ENCODE measurements around the gene LRP5. TPM values are rescaled to one million over a fixed set of nuclear protein-coding genes. Genes with fewer than 3 reads are reported as not detected.

LRP5 gene
- total RNA-seq, 1 experiment from 2014 or later: 55.2 TPM

GRCh38 chr11:68436162-68436888, 123.9 kb downstream of the LRP5 start:
- Histone ChIP-seq H4K20me1 (ENCODE audit: insufficient read depth) (no peaks in the 10 kb centered on the region), H3K4me2 (ENCODE audit: low read length) (no peak overlapping the region), H3K79me2 (ENCODE audit: insufficient read depth, low read length) (no peaks in the 10 kb centered on the region), H3K36me3 (ENCODE audit: control insufficient read depth in 1 of 2, insufficient read depth in 2 of 2, low read length in 2 of 2) (peaks cover 3% of the 10 kb centered on the region in 2 experiments; a peak in 2 of 4 replicates), H3K4me3 (replicated peaks in 1 of 2; ENCODE audit: low read depth in 1 of 2, low read length in 2 of 2) (no peak overlapping the region), H3K9me3 (ENCODE audit: control insufficient read depth in 1 of 2, insufficient read depth in 1 of 2, low read depth in 1 of 2, low read length in 2 of 2) (no peaks in the 10 kb centered on the region), H3K27me3 (ENCODE audit: insufficient read depth, low read length) (no peaks in the 10 kb centered on the region), H3K4me1 (ENCODE audit: control insufficient read depth in 1 of 2, insufficient read depth in 2 of 2, low read length in 2 of 2) (peaks cover 0 to 15% of the 10 kb centered on the region in 2 experiments; a peak in 2 of 4 replicates), H2AFZ (ENCODE audit: low read depth, low read length, poor library complexity, severe bottlenecking) (no peak overlapping the region), H3K9me2 (ENCODE audit: insufficient read depth) (no peaks in the 10 kb centered on the region), H3K27ac (ENCODE audit: low read depth, low read length) (no peak overlapping the region), H3K9ac (ENCODE audit: low read length) (no peak overlapping the region)
- ATAC-seq: no peak
- DNase-seq (ENCODE audit: low read depth, low spot score): no peak
- CTCF ChIA-PET: no interaction called here
- no peak for TF ChIP-seq EGR1 (IDR thresholded peaks at IDR 0.05; ENCODE audit: low read depth)
- intact Hi-C loops (cut with micrococcal nuclease): no loop called here
- BruUV-seq (replicated peaks): no TSS peak
- RAD21 ChIA-PET (ENCODE audit: low non-redundant PET in 1 of 2, low total read pairs in 2 of 2, uncharacterized antibody in 2 of 2, unreplicated experiment in 2 of 2): no interaction called here
- POLR2A ChIA-PET: no interaction called here

- peak overlapping the region; percentile 37; the same call in 1 of the 2 replicates for H3K4me2 ChIP-seq (ENCODE audit: low read length)
- intact Hi-C loops (cut with micrococcal nuclease): no loop called here
- CTCF ChIA-PET: interaction anchor here (0.6 kb wide), 1 partner anchor 179 kb away, joined by 3 read pairs; no protein-coding TSS in a partner anchor
- no peak overlapping the region for H3K4me3 ChIP-seq (replicated peaks in 1 of 2; ENCODE audit: low read depth in 1 of 2, low read length in 2 of 2)
- H3K4me1 ChIP-seq (ENCODE audit: control insufficient read depth in 1 of 2, insufficient read depth in 2 of 2, low read length in 2 of 2): peaks cover 0 to 15% of the 10 kb centered on the region in 2 experiments; a peak in 2 of 4 replicates
- no peaks in the 10 kb centered on the region for H3K9me3 ChIP-seq (ENCODE audit: control insufficient read depth in 1 of 2, insufficient read depth in 1 of 2, low read depth in 1 of 2, low read length in 2 of 2)
- DNase-seq (ENCODE audit: low read depth, low spot score) (no peak), ATAC-seq (peak; percentile 69)
- H3K36me3 ChIP-seq (ENCODE audit: control insufficient read depth in 1 of 2, insufficient read depth in 2 of 2, low read length in 2 of 2): peaks cover 3% of the 10 kb centered on the region in 2 experiments; a peak in 2 of 4 replicates
- POLR2A ChIA-PET: no interaction called here
- no TSS peak for BruUV-seq (replicated peaks)
- no peak overlapping the region for H3K27ac ChIP-seq (ENCODE audit: low read depth, low read length)
- no peak overlapping the region for H3K9ac ChIP-seq (ENCODE audit: low read length)
- no peaks in the 10 kb centered on the region for H3K27me3 ChIP-seq (ENCODE audit: insufficient read depth, low read length)
- no peak overlapping the region for H2AFZ ChIP-seq (ENCODE audit: low read depth, low read length, poor library complexity, severe bottlenecking)
- no peaks in the 10 kb centered on the region for H3K9me2 ChIP-seq (ENCODE audit: insufficient read depth)
- no peaks in the 10 kb centered on the region for H4K20me1 ChIP-seq (ENCODE audit: insufficient read depth)
- H3K79me2 ChIP-seq (ENCODE audit: insufficient read depth, low read length): no peaks in the 10 kb centered on the region
- no peak for TF ChIP-seq ELF1 (IDR thresholded peaks at IDR 0.05; ENCODE audit: borderline replicate concordance, low read depth)
- RAD21 ChIA-PET (ENCODE audit: low non-redundant PET in 1 of 2, low total read pairs in 2 of 2, uncharacterized antibody in 2 of 2, unreplicated experiment in 2 of 2): no interaction called here
Observed at GRCh38 chr11:68436985-68437926, 124.9 kb downstream of the LRP5 start.

Measured in HCT116 (cell line).